ENCODE data around the gene CCDC188. TPM values are rescaled to one million over a fixed set of nuclear protein-coding genes. Genes with fewer than 3 reads are reported as not detected.
A peak's percentile ranks its signal among the peaks of the same experiment; 100 is the strongest.

The CCDC188 gene
- total and polyA plus RNA-seq, 2 of the 8 experiments (the other 6 are each of a cell fraction or from before 2014, with no cell fraction given), result not detected

- TF ChIP-seq, protein P1, sequence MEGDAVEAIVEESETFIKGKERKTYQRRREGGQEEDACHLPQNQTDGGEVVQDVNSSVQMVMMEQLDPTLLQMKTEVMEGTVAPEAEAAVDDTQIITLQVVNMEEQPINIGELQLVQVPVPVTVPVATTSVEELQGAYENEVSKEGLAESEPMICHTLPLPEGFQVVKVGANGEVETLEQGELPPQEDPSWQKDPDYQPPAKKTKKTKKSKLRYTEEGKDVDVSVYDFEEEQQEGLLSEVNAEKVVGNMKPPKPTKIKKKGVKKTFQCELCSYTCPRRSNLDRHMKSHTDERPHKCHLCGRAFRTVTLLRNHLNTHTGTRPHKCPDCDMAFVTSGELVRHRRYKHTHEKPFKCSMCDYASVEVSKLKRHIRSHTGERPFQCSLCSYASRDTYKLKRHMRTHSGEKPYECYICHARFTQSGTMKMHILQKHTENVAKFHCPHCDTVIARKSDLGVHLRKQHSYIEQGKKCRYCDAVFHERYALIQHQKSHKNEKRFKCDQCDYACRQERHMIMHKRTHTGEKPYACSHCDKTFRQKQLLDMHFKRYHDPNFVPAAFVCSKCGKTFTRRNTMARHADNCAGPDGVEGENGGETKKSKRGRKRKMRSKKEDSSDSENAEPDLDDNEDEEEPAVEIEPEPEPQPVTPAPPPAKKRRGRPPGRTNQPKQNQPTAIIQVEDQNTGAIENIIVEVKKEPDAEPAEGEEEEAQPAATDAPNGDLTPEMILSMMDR (IDR thresholded peaks at IDR 0.05; ENCODE audit: control extremely low read depth in 1 of 3, insufficient read depth in 1 of 3, low read depth in 1 of 3, low read length in 3 of 3), result peak; percentile 30 to 45 (median 32)
- no peak for TF ChIP-seq KDM1A (IDR thresholded peaks at IDR 0.05; ENCODE audit: borderline replicate concordance, low read length)
- TF ChIP-seq POLR2AphosphoS5 (IDR thresholded peaks at IDR 0.05; ENCODE audit: low read depth, low read length), result 0 out of 2 replicates have a peak, but pooled peaks have one; percentile 49
- no peak for TF ChIP-seq POLR2A (IDR thresholded peaks at IDR 0.05; ENCODE audit: control extremely low read depth in 1 of 2, low read depth in 2 of 2, low read length in 2 of 2)
- no peak overlapping the region for H3K27ac ChIP-seq (ENCODE audit: low read depth, low read length)
- no peak overlapping the region for H2BK12ac ChIP-seq (ENCODE audit: low read depth, low read length)
- no peak overlapping the region for H2BK5ac ChIP-seq (ENCODE audit: low read depth, low read length)
- H3K9me3 ChIP-seq (ENCODE audit: insufficient read depth in 2 of 2, low read depth in 1 of 2, low read length in 1 of 2), result no peaks in the 10 kb centered on the region
- no peak overlapping the region for H2AK5ac ChIP-seq (ENCODE audit: low read depth, low read length)
- H3K4me2 ChIP-seq (ENCODE audit: insufficient read depth in 1 of 2, low read depth in 2 of 2, low read length in 2 of 2), result no peak overlapping the region
- H3K4ac ChIP-seq (replicated peaks; ENCODE audit: insufficient read length, low read depth, low read length), result no peak overlapping the region
- no peak overlapping the region for H2BK120ac ChIP-seq (replicated peaks; ENCODE audit: low read depth, low read length)
- peaks cover 14 to 44% of the 10 kb centered on the region in 2 experiments for H4K20me1 ChIP-seq (replicated peaks in 1 of 2; ENCODE audit: control insufficient read depth in 1 of 2, insufficient read depth in 2 of 2, low read length in 2 of 2)
- no peak overlapping the region for H3K18ac ChIP-seq (ENCODE audit: extremely low read depth, low read length)
- peaks cover 32 to 83% (median 55%) of the 10 kb centered on the region in 4 experiments for H3K36me3 ChIP-seq (ENCODE audit: control insufficient read depth in 2 of 4, insufficient read depth in 4 of 4, low read length in 3 of 4)
- H3K14ac ChIP-seq (ENCODE audit: insufficient read length), result no peak overlapping the region
- POLR2A ChIA-PET (ENCODE audit: partially characterized antibody), result interaction anchor here (22.7 to 29.4 kb wide), 2 partner anchors 7 to 9 kb away, joined by 598 read pairs; partner anchors contain the start of genes RANBP1 and TRMT2A
- H4K5ac ChIP-seq (ENCODE audit: insufficient read length, low read depth, low read length), result no peak overlapping the region
- H2AFZ ChIP-seq (ENCODE audit: low read length), result no peak overlapping the region
- no peaks in the 10 kb centered on the region for H3K23me2 ChIP-seq (ENCODE audit: low read depth, low read length)
- peaks cover 0 to 6% (median 0%) of the 10 kb centered on the region in 4 experiments; a peak in 3 of 7 replicates for H3K4me1 ChIP-seq (replicated peaks in 1 of 4; ENCODE audit: control insufficient read depth in 3 of 4, insufficient read depth in 4 of 4, low read length in 3 of 4)
- H4K8ac ChIP-seq (ENCODE audit: extremely low read depth, insufficient read depth, low read length), result no peak overlapping the region
- no peak overlapping the region for H4K91ac ChIP-seq (replicated peaks; ENCODE audit: insufficient read length, low read length)
- FAIRE-seq, result no peak
- peaks cover 0 to 34% of the 10 kb centered on the region in 2 experiments for H3K79me2 ChIP-seq (ENCODE audit: control insufficient read depth in 1 of 2, insufficient read depth in 2 of 2, low read length in 2 of 2)
- H3K27me3 ChIP-seq (replicated peaks in 1 of 4; ENCODE audit: control insufficient read depth in 3 of 4, extremely low read depth in 1 of 4, insufficient read depth in 3 of 4, low read length in 3 of 4), result no peaks in the 10 kb centered on the region
- H3K23ac ChIP-seq (ENCODE audit: insufficient read length), result no peak overlapping the region
- no peak overlapping the region for H2BK15ac ChIP-seq (ENCODE audit: low read length)
- CTCF ChIA-PET (ENCODE audit: partially characterized antibody), result interaction anchor here (0.7 to 4.5 kb wide), 4 partner anchors 8 to 41 kb away, joined by 3 to 23 read pairs (median 8); no protein-coding TSS in a partner anchor
- no peak overlapping the region for H3K56ac ChIP-seq (replicated peaks; ENCODE audit: insufficient read length, low read depth, low read length)
- no peak overlapping the region for H3K4me3 ChIP-seq (ENCODE audit: extremely low read depth in 1 of 4, insufficient read depth in 2 of 4, low read depth in 3 of 4, low read length in 4 of 4)
- peaks cover 16% of the 10 kb centered on the region for H3K79me1 ChIP-seq (ENCODE audit: low read depth, low read length)
- no peak for DNase-seq (ENCODE audit: low read depth in 1 of 2, low spot score in 2 of 2)
- WGBS, 2 experiments (ENCODE audit: extremely low coverage in 1 of 2, insufficient coverage in 1 of 2, insufficient read length in 1 of 2, insufficient replicate concordance in 2 of 2, low coverage in 1 of 2, low lambda C conversion rate in 2 of 2, missing lambda C conversion rate in 1 of 2), result 91% methylated on average over 12 of the region's 12 CpGs; no CpG with 5 or more reads in 1 of the 2 experiments
- no peak overlapping the region for H2BK20ac ChIP-seq (ENCODE audit: low read length)
- H3K9ac ChIP-seq (replicated peaks in 1 of 4; ENCODE audit: extremely low read depth in 1 of 4, low read depth in 3 of 4, low read length in 3 of 4), result no peak overlapping the region
These were observed 48.6 kb downstream of the CCDC188 start for GRCh38 chr22:20102203-20102780.
